GM12878 (cell line): ENCODE measurements around the gene KLK13. TPM values are rescaled to one million over a fixed set of nuclear protein-coding genes. Genes with fewer than 3 reads are reported as not detected.

ENCODE experiments used
- ATAC-seq: fragments of 200-7000 bp; cut with Tn5 transposase; 3 replicates; pipeline ENCODE4 v1.9.1; 2020; ENCODE audit warnings: mild to moderate bottlenecking, moderate library complexity
- BruUV-seq: library from RNA; stranded (reverse); fragments of 400-500 nt; replicated peaks from 2 replicates; lab custom pipeline; 2021; lab: Mats Ljungman, UMichigan
- CTCF ChIA-PET: fragments of 300-600 bp; sonication (Branson Sonifier 250); formaldehyde crosslinking; extraction: SDS; loops from one replicate; lab custom pipeline; 2021; ENCODE audit warnings: inconsistent platforms; lab: Yijun Ruan, JAX
- POLR2A ChIA-PET: fragments of 350-600 bp; formaldehyde crosslinking; extraction: SDS; loops from one replicate; lab custom pipeline; 2021; ENCODE audit warnings: inconsistent platforms; lab: Charles Lee
- RAD21 ChIA-PET: fragments of 300-600 bp; sonication (Branson Sonifier 250); formaldehyde crosslinking; loops from one replicate; lab custom pipeline; 2023; ENCODE audit warnings: antibody characterized with exemption; ENCODE audit not compliant: unreplicated experiment; lab: Charles Lee
- SMC1A ChIA-PET: fragments of 300-600 bp; sonication (Branson Sonifier 250); formaldehyde crosslinking; loops from one replicate; lab custom pipeline; 2023; ENCODE audit not compliant: unreplicated experiment, uncharacterized antibody; lab: Charles Lee
- DNase-seq: peaks from one replicate; pipeline ENCODE4 v3.0.0-alpha.2; 2011; ENCODE audit warnings: low read depth, low spot score
- FAIRE-seq: peaks from 3 replicates; lab custom pipeline; 2011; peaks lifted over from hg19 to GRCh38; lab: Jason Lieb, UNC
- H2AFZ ChIP-seq: 2 replicates; pipeline ENCODE4 v1.6.0; 2011; ENCODE audit warnings: low read depth, low read length, control low read depth; ENCODE audit not compliant: control insufficient read depth
- H3K27ac ChIP-seq: 2 replicates; pipeline ENCODE4 v1.5.1; 2011; ENCODE audit warnings: control low read depth; ENCODE audit not compliant: control insufficient read depth, insufficient read depth
- H3K27me3 ChIP-seq, 2 experiments: replicated peaks in 1 of 2; 2 replicates each; pipeline versions ENCODE4 v1.6.0 to v1.6.1; 2011; ENCODE audit warnings: low read length in 1 of 2; ENCODE audit not compliant: control insufficient read depth in 2 of 2, insufficient read depth in 2 of 2
- H3K36me3 ChIP-seq, 2 experiments: 2 replicates each; pipeline ENCODE4 v1.5.1; 2011; ENCODE audit warnings: low read length in 1 of 2; ENCODE audit not compliant: control insufficient read depth in 2 of 2, insufficient read depth in 2 of 2
- H3K4me1 ChIP-seq: 2 replicates; pipeline ENCODE4 v1.6.1; 2011; ENCODE audit warnings: mild to moderate bottlenecking, low read length, moderate library complexity, mixed read lengths; ENCODE audit not compliant: control insufficient read depth, insufficient read depth
- H3K4me2 ChIP-seq: 2 replicates; pipeline ENCODE4 v1.6.0; 2011; ENCODE audit warnings: control low read depth; ENCODE audit not compliant: control insufficient read depth, insufficient read depth
- H3K4me3 ChIP-seq: fragments of 200-600 bp; sonication (generic); 2 replicates; pipeline ENCODE4 v1.5.1; 2016
- H3K79me2 ChIP-seq: 2 replicates; pipeline ENCODE4 v1.6.0; 2011; ENCODE audit warnings: low read length; ENCODE audit not compliant: control insufficient read depth, insufficient read depth
- H3K9ac ChIP-seq: 2 replicates; pipeline ENCODE4 v1.8.0; 2011; ENCODE audit warnings: low read length, control low read depth, mixed read lengths; ENCODE audit not compliant: control insufficient read depth, insufficient read depth
- H3K9me3 ChIP-seq: replicated peaks from 3 replicates; pipeline ENCODE4 v1.5.1; 2011; ENCODE audit warnings: mild to moderate bottlenecking, low read length; ENCODE audit not compliant: control insufficient read depth, insufficient read depth
- H4K20me1 ChIP-seq: 2 replicates; pipeline ENCODE4 v1.6.0; 2011; ENCODE audit not compliant: control insufficient read depth, insufficient read depth
- CHD1 ChIP-seq: IDR thresholded peaks from 2 replicates; pipeline ENCODE4 v1.6.1; 2012; ENCODE audit warnings: low read depth, low read length, improper control_type of control experiment
- KDM1A ChIP-seq: fragments of 200-600 bp; sonication (generic); IDR thresholded peaks from 2 replicates; pipeline ENCODE4 v1.6.1; 2016; ENCODE audit warnings: borderline replicate concordance
- LARP7 ChIP-seq: fragments of 450-650 bp; IDR thresholded peaks from 2 replicates; pipeline ENCODE4 v1.6.1; 2017; ENCODE audit warnings: mild to moderate bottlenecking
- MYC ChIP-seq: IDR thresholded peaks from 2 replicates; pipeline ENCODE4 v1.6.1; 2011; ENCODE audit warnings: mild to moderate bottlenecking, low read length, moderate library complexity, inconsistent platforms; ENCODE audit not compliant: insufficient read depth, insufficient replicate concordance, insufficient read length, severe bottlenecking
- NBN ChIP-seq: fragments of 450-650 bp; IDR thresholded peaks from 2 replicates; pipeline ENCODE4 v1.6.1; 2016
- NFYB ChIP-seq: IDR thresholded peaks from 2 replicates; pipeline ENCODE4 v1.6.1; 2011; ENCODE audit warnings: low read depth, mild to moderate bottlenecking, low read length, improper control_type of control experiment, moderate library complexity; ENCODE audit not compliant: insufficient read depth
- POLR2AphosphoS5 ChIP-seq: IDR thresholded peaks from 2 replicates; pipeline ENCODE4 v1.6.1; 2011; ENCODE audit warnings: mild to moderate bottlenecking, low read length, inconsistent platforms
- ZNF207 ChIP-seq: fragments of 450-650 bp; IDR thresholded peaks from 2 replicates; pipeline ENCODE4 v1.6.1; 2014; ENCODE audit warnings: antibody characterized with exemption, mild to moderate bottlenecking, borderline replicate concordance
- WGBS: methylation state at CpG from one replicate; pipeline ENCODE4 v1.1.6; 2016; ENCODE audit warnings: low lambda C conversion rate; ENCODE audit not compliant: insufficient replicate concordance, insufficient coverage; ENCODE audit errors: missing lambda C conversion rate; 5-methylcytosine and 5-hydroxymethylcytosine counted together
- in situ Hi-C: fragments of 300-500 bp; cut with MboI; formaldehyde crosslinking; loops from 9 replicates; pipeline ENCODE4 v1.14.3; 2018; ENCODE audit warnings: mixed read lengths
- intact Hi-C: fragments of 100-400 bp; cut with micrococcal nuclease; formaldehyde crosslinking; loops from one replicate; pipeline ENCODE4 v1.14.2; 2022; ENCODE audit not compliant: unreplicated experiment
- polyA plus RNA-seq, 11 experiments: library from polyadenylated mRNA; depleted of rRNA in 4 of 11; unstranded in 6 of 11; stranded (reverse) in 5 of 11; fragments of >200 nt; fragmentation: Nextera tagmentation in 4 of 11; fragmentation: Illumina TruSeq in 1 of 11; extraction: Ambion mirVana in 4 of 11; extraction: Trizol in 1 of 11; gene quantifications; 1 replicate in 1 of 11; 2 replicates in 10 of 11; pipeline versions ENCODE4 v1.2.1 to v1.2.3, GENCODE V29; 2011 to 2016; ENCODE audit warnings: inconsistent platforms in 2 of 11, missing spikeins in 2 of 11, low read depth in 1 of 11
- total RNA-seq, 4 experiments: library from RNA; depleted of rRNA in 3 of 4; stranded (reverse); fragments of >200 nt in 3 of 4; fragmentation: Illumina TruSeq in 1 of 4; extraction: Trizol in 1 of 4; gene quantifications; 2 replicates each; pipeline versions ENCODE4 v1.2.1 to v1.2.3, GENCODE V29; 2013 to 2021
- TF ChIP-seq, protein P1 (sequence below): IDR thresholded peaks from 2 replicates; pipeline ENCODE4 v1.6.1; 2011; ENCODE audit warnings: low read depth, low read length, improper control_type of control experiment, borderline replicate concordance

Gene KLK13
- total and polyA plus RNA-seq, 10 of the 15 experiments (the other 5 are each of a cell fraction or from before 2014, with no cell fraction given): not detected

DNA sequence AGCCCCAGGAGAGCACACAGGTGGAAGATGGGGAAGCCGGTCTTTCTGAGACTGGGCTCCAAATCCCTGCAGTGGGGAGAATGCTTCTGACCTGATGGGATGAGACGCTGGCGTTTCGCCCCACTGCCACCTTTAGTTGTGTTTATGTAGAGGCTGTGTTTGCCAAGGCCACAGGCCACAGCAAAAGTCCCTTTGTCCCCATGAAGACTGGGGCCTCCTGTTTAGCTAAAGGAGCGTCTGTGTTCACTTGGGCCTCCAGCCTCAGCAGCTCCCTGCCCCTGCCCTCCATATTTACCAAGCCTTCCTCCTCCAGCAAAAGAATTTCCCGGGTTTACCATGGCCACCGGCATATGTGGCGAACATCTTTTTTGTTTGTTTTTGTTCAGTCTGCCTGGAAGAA is 28.2 kb upstream of the KLK13 start:
- H3K36me3 ChIP-seq: peaks cover 0 to 4% of the 10 kb centered on the region in 2 experiments; a peak in 2 of 4 replicates
- intact Hi-C loops (loop anchor here (5.0 kb wide), 1 partner anchor 161 kb away; no protein-coding TSS in a partner anchor), in situ Hi-C loops (loop anchor here (10.0 kb wide), 1 partner anchor 158 kb away; no protein-coding TSS in a partner anchor)
- no peaks in the 10 kb centered on the region for H3K79me2 ChIP-seq
- no peak for ATAC-seq
- H2AFZ ChIP-seq: no peak overlapping the region
- no TSS peak for BruUV-seq
- SMC1A ChIA-PET: no interaction called here
- H3K4me1 ChIP-seq: no peaks in the 10 kb centered on the region
- no peak for FAIRE-seq
- H3K9ac ChIP-seq: no peak overlapping the region
- 79% methylated on average over 8 of the region's 8 CpGs for WGBS
- RAD21 ChIA-PET: no interaction called here
- H3K27ac ChIP-seq: no peak overlapping the region
- CTCF ChIA-PET: no interaction called here
- no peaks in the 10 kb centered on the region for H3K9me3 ChIP-seq
- TF ChIP-seq, protein P1, sequence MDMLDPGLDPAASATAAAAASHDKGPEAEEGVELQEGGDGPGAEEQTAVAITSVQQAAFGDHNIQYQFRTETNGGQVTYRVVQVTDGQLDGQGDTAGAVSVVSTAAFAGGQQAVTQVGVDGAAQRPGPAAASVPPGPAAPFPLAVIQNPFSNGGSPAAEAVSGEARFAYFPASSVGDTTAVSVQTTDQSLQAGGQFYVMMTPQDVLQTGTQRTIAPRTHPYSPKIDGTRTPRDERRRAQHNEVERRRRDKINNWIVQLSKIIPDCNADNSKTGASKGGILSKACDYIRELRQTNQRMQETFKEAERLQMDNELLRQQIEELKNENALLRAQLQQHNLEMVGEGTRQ: no peak
- TF ChIP-seq NBN (no peak), POLR2AphosphoS5 (no peak), KDM1A (no peak), NFYB (no peak), CHD1 (no peak), ZNF207 (no peak), MYC (no peak), LARP7 (no peak)
- no peak for DNase-seq
- H3K4me2 ChIP-seq: no peak overlapping the region
- H4K20me1 ChIP-seq: no peaks in the 10 kb centered on the region; the same call in 1 of the 2 replicates
- no peak overlapping the region for H3K4me3 ChIP-seq
- no peaks in the 10 kb centered on the region for H3K27me3 ChIP-seq
- POLR2A ChIA-PET: no interaction called here
